B cell (primary cell): Measurements from ENCODE around the gene GNB2. TPM values are rescaled to one million over a fixed set of nuclear protein-coding genes. Genes with fewer than 3 reads are reported as not detected.
A peak's percentile ranks its signal among the peaks of the same experiment; 100 is the strongest.

Experiments
- ATAC-seq: fragments of 200-7000 bp; cut with Tn5 transposase; one replicate; pipeline ENCODE4 v1.10.0; 2021; ENCODE audit warnings: low read depth, mild to moderate bottlenecking, moderate number of reproducible peaks, moderate library complexity
- CTCF ChIA-PET: fragments of 350-600 bp; sonication (Branson Sonifier 250); formaldehyde crosslinking; loops from one replicate; lab custom pipeline; 2021; ENCODE audit warnings: antibody characterized with exemption, inconsistent platforms; lab: Charles Lee
- POLR2A ChIA-PET: fragments of 350-600 bp; sonication (Branson Sonifier 250); formaldehyde crosslinking; loops from one replicate; lab custom pipeline; 2021; ENCODE audit warnings: antibody characterized with exemption; lab: Charles Lee
- DNase-seq: peaks from one replicate; pipeline ENCODE4 v3.0.0; 2013
- H2AFZ ChIP-seq: 2 replicates; pipeline ENCODE4 v1.6.1; 2012; ENCODE audit warnings: mild to moderate bottlenecking, low read depth, low read length; ENCODE audit not compliant: insufficient read depth, poor library complexity, severe bottlenecking
- H3K27ac ChIP-seq, 2 donors: 1 replicate in 1 of 2; 2 replicates in 1 of 2; pipeline ENCODE4 v1.5.1; 2012 to 2013; ENCODE audit warnings: low read length in 2 of 2, mild to moderate bottlenecking in 2 of 2, moderate library complexity in 1 of 2
- H3K27me3 ChIP-seq, 4 experiments: fragments of 200-600 bp in 1 of 4; sonication (generic) in 1 of 4; replicated peaks in 1 of 4; 1 replicate in 2 of 4; 2 replicates in 2 of 4; pipeline versions ENCODE4 v1.6.1 to v1.7.0; 2013 to 2016; ENCODE audit warnings: low read length in 3 of 4, mild to moderate bottlenecking in 2 of 4, mixed read lengths in 1 of 4, moderate library complexity in 1 of 4; ENCODE audit not compliant: insufficient read depth in 4 of 4, control insufficient read depth in 3 of 4; ENCODE audit errors: control extremely low read depth in 1 of 4
- H3K36me3 ChIP-seq, 2 experiments: replicated peaks in 1 of 2; 1 replicate in 1 of 2; 2 replicates in 1 of 2; pipeline versions ENCODE4 v1.6.1 to v1.7.1; 2013; ENCODE audit warnings: low read length in 1 of 2; ENCODE audit not compliant: insufficient read depth in 2 of 2, control insufficient read depth in 1 of 2; ENCODE audit errors: control extremely low read depth in 1 of 2, extremely low read depth in 1 of 2
- H3K4me1 ChIP-seq, 2 donors: fragments of 200-600 bp in 1 of 2; sonication (generic) in 1 of 2; 1 replicate in 1 of 2; 2 replicates in 1 of 2; pipeline versions ENCODE4 v1.5.1 to v1.6.1; 2013 to 2017; ENCODE audit warnings: low read length in 2 of 2; ENCODE audit not compliant: control insufficient read depth in 2 of 2, insufficient read depth in 2 of 2
- H3K4me2 ChIP-seq: replicated peaks from 2 replicates; pipeline ENCODE3; 2012; ENCODE audit warnings: mild to moderate bottlenecking, low read depth, low read length; ENCODE audit not compliant: poor library complexity, severe bottlenecking
- H3K4me3 ChIP-seq, 5 experiments: fragments of 200-600 bp in 1 of 5; sonication (generic) in 1 of 5; 1 replicate in 3 of 5; 2 replicates in 2 of 5; pipeline versions ENCODE4 v1.5.1 to v1.7.0; 2011 to 2016; ENCODE audit warnings: low read length in 4 of 5, mild to moderate bottlenecking in 4 of 5, low read depth in 2 of 5, control low read depth in 1 of 5, moderate library complexity in 1 of 5; ENCODE audit not compliant: insufficient read depth in 1 of 5; ENCODE audit errors: control extremely low read depth in 1 of 5, extremely low read depth in 1 of 5
- H3K79me2 ChIP-seq: fragments of 200-600 bp; sonication (generic); one replicate; pipeline ENCODE4 v1.6.0; 2016; ENCODE audit warnings: low read length; ENCODE audit not compliant: control insufficient read depth, insufficient read depth
- H3K9ac ChIP-seq: fragments of 200-600 bp; sonication (generic); 2 replicates; pipeline ENCODE4 v1.6.1; 2017; ENCODE audit warnings: mild to moderate bottlenecking, low read length, moderate library complexity
- H3K9me3 ChIP-seq, 3 donors: one replicate each; pipeline versions ENCODE4 v1.6.1 to v1.7.1; 2013; ENCODE audit warnings: low read length in 2 of 3; ENCODE audit not compliant: control insufficient read depth in 2 of 3, insufficient read depth in 1 of 3; ENCODE audit errors: control extremely low read depth in 1 of 3
- H4K20me1 ChIP-seq: 2 replicates; pipeline ENCODE4 v1.6.0; 2012; ENCODE audit warnings: mild to moderate bottlenecking, low read length; ENCODE audit not compliant: insufficient read depth, control insufficient read depth, poor library complexity, severe bottlenecking
- H3K27ac Mint-ChIP-seq: one replicate; pipeline ENCODE4 v1.8.0; 2021; ENCODE audit warnings: mixed read lengths
- H3K27me3 Mint-ChIP-seq: one replicate; pipeline ENCODE4 v1.8.0; 2021; ENCODE audit warnings: mixed read lengths
- H3K4me1 Mint-ChIP-seq: one replicate; pipeline ENCODE4 v1.8.0; 2021; ENCODE audit warnings: mixed read lengths
- H3K4me3 Mint-ChIP-seq: one replicate; pipeline ENCODE4 v1.8.0; 2021; ENCODE audit warnings: mixed read lengths
- H3K9me3 Mint-ChIP-seq: one replicate; pipeline ENCODE4 v1.8.0; 2022; ENCODE audit warnings: mixed read lengths; ENCODE audit not compliant: insufficient read depth
- EZH2 ChIP-seq: IDR thresholded peaks from 2 replicates; pipeline ENCODE4 v1.6.1; 2012; ENCODE audit warnings: borderline replicate concordance, low read depth, mild to moderate bottlenecking, moderate library complexity, low read length; ENCODE audit not compliant: insufficient read depth, poor library complexity, severe bottlenecking
- WGBS: methylation state at CpG from one replicate; pipeline ENCODE4 v1.1.5; 2013; ENCODE audit warnings: missing lambda C conversion rate; ENCODE audit not compliant: insufficient coverage; 5-methylcytosine and 5-hydroxymethylcytosine counted together
- intact Hi-C: fragments of 100-400 bp; cut with micrococcal nuclease; formaldehyde crosslinking; loops from one replicate; pipeline ENCODE4 v1.10.0; 2022
- polyA plus RNA-seq: library from polyadenylated mRNA; depleted of rRNA; stranded (reverse); fragments of >200 nt; gene quantifications from 2 replicates; pipeline ENCODE4 v1.2.3, GENCODE V29; 2012
- total RNA-seq, 2 donors: library from RNA; stranded (reverse); fragments of 120-200 nt in 1 of 2; gene quantifications; 1 replicate in 1 of 2; 2 replicates in 1 of 2; pipeline versions ENCODE4 v1.2.3 to v1.2.4, GENCODE V29; 2013 to 2022
- TF ChIP-seq, protein P1 (sequence below): fragments of 200-600 bp; IDR thresholded peaks from one replicate; pipeline ENCODE4 v1.8.0; 2022; ENCODE audit warnings: antibody characterized with exemption, mild to moderate bottlenecking

The GNB2 gene
- total and polyA plus RNA-seq, 2 donors (not counting 1 experiment from before 2014, with no cell fraction given): 127 to 221 TPM

DNA sequence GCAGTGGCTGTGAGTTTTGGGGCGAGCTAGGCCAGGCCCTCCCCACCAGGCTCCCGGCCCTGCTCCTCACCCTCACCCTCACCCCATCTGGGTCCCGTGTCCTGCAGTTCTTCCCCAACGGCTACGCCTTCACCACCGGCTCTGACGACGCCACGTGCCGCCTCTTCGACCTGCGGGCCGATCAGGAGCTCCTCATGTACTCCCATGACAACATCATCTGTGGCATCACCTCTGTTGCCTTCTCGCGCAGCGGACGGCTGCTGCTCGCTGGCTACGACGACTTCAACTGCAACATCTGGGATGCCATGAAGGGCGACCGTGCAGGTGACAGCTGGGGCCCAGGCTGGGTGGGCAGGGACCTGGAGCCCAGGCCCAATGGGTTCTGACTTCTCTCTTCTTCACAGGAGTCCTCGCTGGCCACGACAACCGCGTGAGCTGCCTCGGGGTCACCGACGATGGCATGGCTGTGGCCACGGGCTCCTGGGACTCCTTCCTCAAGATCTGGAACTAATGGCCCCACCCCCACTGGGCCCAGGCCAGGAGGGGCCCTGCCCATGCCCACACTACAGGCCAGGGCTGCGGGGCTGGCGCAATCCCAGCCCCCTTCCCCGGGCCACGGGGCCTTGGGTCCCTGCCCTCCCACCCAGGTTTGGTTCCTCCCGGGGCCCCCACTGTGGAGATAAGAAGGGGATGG is 4.9 kb downstream of the GNB2 start:
- Mint-ChIP-seq H3K27me3 (no peaks in the 10 kb centered on the region), H3K4me1 (peaks cover 7% of the 10 kb centered on the region), H3K27ac (peak overlapping the region; percentile 79), H3K9me3 (no peaks in the 10 kb centered on the region), H3K4me3 (no peak overlapping the region)
- DNase-seq (peak; percentile 51), ATAC-seq (no peak)
- no peak for TF ChIP-seq EZH2
- TF ChIP-seq, protein P1, sequence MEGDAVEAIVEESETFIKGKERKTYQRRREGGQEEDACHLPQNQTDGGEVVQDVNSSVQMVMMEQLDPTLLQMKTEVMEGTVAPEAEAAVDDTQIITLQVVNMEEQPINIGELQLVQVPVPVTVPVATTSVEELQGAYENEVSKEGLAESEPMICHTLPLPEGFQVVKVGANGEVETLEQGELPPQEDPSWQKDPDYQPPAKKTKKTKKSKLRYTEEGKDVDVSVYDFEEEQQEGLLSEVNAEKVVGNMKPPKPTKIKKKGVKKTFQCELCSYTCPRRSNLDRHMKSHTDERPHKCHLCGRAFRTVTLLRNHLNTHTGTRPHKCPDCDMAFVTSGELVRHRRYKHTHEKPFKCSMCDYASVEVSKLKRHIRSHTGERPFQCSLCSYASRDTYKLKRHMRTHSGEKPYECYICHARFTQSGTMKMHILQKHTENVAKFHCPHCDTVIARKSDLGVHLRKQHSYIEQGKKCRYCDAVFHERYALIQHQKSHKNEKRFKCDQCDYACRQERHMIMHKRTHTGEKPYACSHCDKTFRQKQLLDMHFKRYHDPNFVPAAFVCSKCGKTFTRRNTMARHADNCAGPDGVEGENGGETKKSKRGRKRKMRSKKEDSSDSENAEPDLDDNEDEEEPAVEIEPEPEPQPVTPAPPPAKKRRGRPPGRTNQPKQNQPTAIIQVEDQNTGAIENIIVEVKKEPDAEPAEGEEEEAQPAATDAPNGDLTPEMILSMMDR: no peak
- Histone ChIP-seq H4K20me1 (peaks cover 57% of the 10 kb centered on the region), H3K4me2 (no peak overlapping the region), H3K36me3 (peaks cover 0 to 59% of the 10 kb centered on the region in 2 experiments), H3K9ac (no peak overlapping the region), H3K4me1 (peaks cover 0 to 3% of the 10 kb centered on the region in 2 donors), H2AFZ (no peak overlapping the region), H3K27ac (no peak overlapping the region), H3K9me3 (no peaks in the 10 kb centered on the region), H3K27me3 (no peaks in the 10 kb centered on the region), H3K4me3 (no peak overlapping the region), H3K79me2 (peaks cover 12% of the 10 kb centered on the region)
- POLR2A ChIA-PET: interaction anchor here (0.6 to 2.1 kb wide), 3 partner anchors 13 to 66 kb away, joined by 3 to 9 read pairs (median 3); partner anchors contain the start of gene MOSPD3
- WGBS: 85% methylated on average over 33 of the region's 35 CpGs
- CTCF ChIA-PET: interaction anchor here (1.1 to 4.7 kb wide), 3 partner anchors 12 to 41 kb away, joined by 3 to 53 read pairs (median 18); no protein-coding TSS in a partner anchor
- intact Hi-C loops: loop anchor here (10.0 kb wide), 1 partner anchor 594 kb away; the partner anchor contains the start of genes COPS6 and ZNF3
